HepG2 (cell line): ENCODE data around the gene SKP2.

Experiments
- IRF1 ChIP-seq: sonication (generic); formaldehyde crosslinking; IDR thresholded peaks from 2 replicates; pipeline ENCODE4 v1.4.0; 2020; ENCODE audit warnings: low read depth, mild to moderate bottlenecking, missing genetic modification reagents
- POLR2A ChIP-seq, 2 experiments: IDR thresholded peaks; 2 replicates each; pipeline ENCODE4 v1.6.1; 2011; ENCODE audit warnings: low read depth in 2 of 2, low read length in 2 of 2, mild to moderate bottlenecking in 1 of 2, moderate library complexity in 1 of 2; ENCODE audit not compliant: insufficient read depth in 1 of 2
- RELA ChIP-seq: sonication (generic); formaldehyde crosslinking; IDR thresholded peaks from 2 replicates; pipeline ENCODE4 v1.4.0; 2020; ENCODE audit warnings: missing genetic modification reagents
- RNF2 ChIP-seq: fragments of 450-650 bp; conservative IDR thresholded peaks from 2 replicates; pipeline ENCODE4 v1.6.1; 2016; ENCODE audit warnings: low read depth
- ZNF292 ChIP-seq: sonication (generic); formaldehyde crosslinking; IDR thresholded peaks from 2 replicates; pipeline ENCODE4 v1.8.1; 2022; ENCODE audit warnings: mild to moderate bottlenecking, low read depth, missing genetic modification reagents, borderline replicate concordance
- TF ChIP-seq, protein P1 (sequence below): sonication (generic); formaldehyde crosslinking; IDR thresholded peaks from 2 replicates; pipeline ENCODE4 v1.5.0; 2020; ENCODE audit warnings: missing genetic modification reagents, mild to moderate bottlenecking, borderline replicate concordance
- TF ChIP-seq, protein P2 (sequence below), 2 experiments: sonication (generic) in 1 of 2; formaldehyde crosslinking in 1 of 2; IDR thresholded peaks; 2 replicates each; pipeline versions ENCODE4 v1.5.1 to v1.6.1; 2011 to 2020; ENCODE audit warnings: borderline replicate concordance in 1 of 2, low read depth in 1 of 2, low read length in 1 of 2, mild to moderate bottlenecking in 1 of 2, missing genetic modification reagents in 1 of 2, moderate library complexity in 1 of 2

GRCh38 chr5:36178524-36178890 is 26.6 kb downstream of the SKP2 start:
- TF ChIP-seq, protein P1, sequence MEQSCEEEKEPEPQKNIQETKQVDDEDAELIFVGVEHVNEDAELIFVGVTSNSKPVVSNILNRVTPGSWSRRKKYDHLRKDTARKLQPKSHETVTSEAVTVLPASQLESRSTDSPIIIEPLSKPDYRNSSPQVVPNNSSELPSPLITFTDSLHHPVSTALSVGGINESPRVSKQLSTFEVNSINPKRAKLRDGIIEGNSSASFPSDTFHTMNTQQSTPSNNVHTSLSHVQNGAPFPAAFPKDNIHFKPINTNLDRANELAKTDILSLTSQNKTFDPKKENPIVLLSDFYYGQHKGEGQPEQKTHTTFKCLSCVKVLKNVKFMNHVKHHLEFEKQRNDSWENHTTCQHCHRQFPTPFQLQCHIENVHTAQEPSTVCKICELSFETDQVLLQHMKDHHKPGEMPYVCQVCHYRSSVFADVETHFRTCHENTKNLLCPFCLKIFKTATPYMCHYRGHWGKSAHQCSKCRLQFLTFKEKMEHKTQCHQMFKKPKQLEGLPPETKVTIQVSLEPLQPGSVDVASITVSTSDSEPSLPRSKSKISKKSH (CRISPR knock-in tag) = no peak
- TF ChIP-seq RELA (CRISPR knock-in tag) (no peak), ZNF292 (CRISPR knock-in tag) (no peak), RNF2 (no peak), POLR2A (IDR thresholded peaks at IDR 0.05; ENCODE audit: insufficient read depth in 1 of 2, low read depth in 2 of 2, low read length in 2 of 2) (no peak), IRF1 (CRISPR knock-in tag) (no peak)
- TF ChIP-seq, protein P2, sequence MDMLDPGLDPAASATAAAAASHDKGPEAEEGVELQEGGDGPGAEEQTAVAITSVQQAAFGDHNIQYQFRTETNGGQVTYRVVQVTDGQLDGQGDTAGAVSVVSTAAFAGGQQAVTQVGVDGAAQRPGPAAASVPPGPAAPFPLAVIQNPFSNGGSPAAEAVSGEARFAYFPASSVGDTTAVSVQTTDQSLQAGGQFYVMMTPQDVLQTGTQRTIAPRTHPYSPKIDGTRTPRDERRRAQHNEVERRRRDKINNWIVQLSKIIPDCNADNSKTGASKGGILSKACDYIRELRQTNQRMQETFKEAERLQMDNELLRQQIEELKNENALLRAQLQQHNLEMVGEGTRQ (IDR thresholded peaks at IDR 0.05; ENCODE audit: low read depth, low read length) = no peak
- TF ChIP-seq, protein P2 (CRISPR knock-in tag; IDR thresholded peaks at IDR 0.05; ENCODE audit: borderline replicate concordance) = no peak
